Lower lobe of right lung (tissue), 2 donors: Measurements from ENCODE around the gene KCNK17. TPM values are rescaled to one million over a fixed set of nuclear protein-coding genes. Genes with fewer than 3 reads are reported as not detected.

Source experiments
- ATAC-seq, 2 donors: fragments of 200-7000 bp; cut with Tn5 transposase; one replicate each; pipeline ENCODE4 v1.9.1; 2020 to 2022; ENCODE audit warnings: mild to moderate bottlenecking in 2 of 2, moderate library complexity in 2 of 2
- DNase-seq: peaks from one replicate; pipeline ENCODE4 v3.0.0-alpha.2; 2020
- H3K27ac ChIP-seq: fragments of 200-600 bp; one replicate; pipeline ENCODE4 v1.8.0; 2022
- H3K27me3 ChIP-seq: fragments of 200-600 bp; one replicate; pipeline ENCODE4 v1.8.0; 2022; ENCODE audit warnings: low read depth
- H3K36me3 ChIP-seq: fragments of 200-600 bp; one replicate; pipeline ENCODE4 v1.8.0; 2022; ENCODE audit warnings: mild to moderate bottlenecking
- H3K4me1 ChIP-seq: fragments of 200-600 bp; one replicate; pipeline ENCODE4 v1.8.0; 2022
- H3K4me3 ChIP-seq: fragments of 200-600 bp; one replicate; pipeline ENCODE4 v1.8.0; 2022; ENCODE audit warnings: mild to moderate bottlenecking
- H3K9me3 ChIP-seq: fragments of 200-600 bp; one replicate; pipeline ENCODE4 v1.8.0; 2022
- intact Hi-C: fragments of 100-400 bp; cut with DNase I; formaldehyde crosslinking; loops from one replicate; pipeline ENCODE4 v1.11.0; 2022
- total RNA-seq: library from RNA; stranded (reverse); fragmentation: NEBNext Ultra II Directional; extraction: Animal tissue kit (Norgen Biotek cat#: 25700); gene quantifications from one replicate; pipeline ENCODE4 v1.2.1, GENCODE V29; 2021
- TF ChIP-seq, protein P1 (sequence below): fragments of 200-600 bp; IDR thresholded peaks from one replicate; pipeline ENCODE4 v1.8.0; 2022; ENCODE audit warnings: antibody characterized with exemption, mild to moderate bottlenecking
- donor health status: DM: no; HTN: yes; CAD: no; lungs with severe emphysema.

Gene KCNK17
- total RNA-seq, 1 donor from 2014 or later, result 5.5 TPM

DNA sequence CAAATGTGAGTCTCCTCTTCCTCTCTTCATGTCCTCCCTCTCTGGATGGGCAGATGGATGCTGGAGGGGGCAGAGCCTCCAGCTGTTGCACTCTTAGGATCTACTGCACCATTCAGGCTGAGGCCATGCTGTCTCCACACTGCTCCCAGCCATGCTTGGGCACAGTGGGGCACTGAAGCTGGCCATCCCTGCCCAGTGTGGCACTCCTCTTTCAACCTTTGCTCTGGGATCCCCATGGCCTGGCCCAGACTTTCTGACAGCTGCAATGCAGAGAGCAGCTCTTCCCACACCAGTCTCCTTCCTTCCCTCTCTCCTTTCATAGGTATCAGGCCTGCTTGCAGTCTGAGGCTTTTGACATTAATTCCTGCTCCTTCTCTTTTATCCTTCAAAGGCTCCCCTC, 9.3 kb downstream of the KCNK17 start:
- Histone ChIP-seq H3K9me3 (no peaks in the 10 kb centered on the region), H3K27me3 (no peaks in the 10 kb centered on the region), H3K4me1 (no peaks in the 10 kb centered on the region), H3K27ac (no peak overlapping the region), H3K4me3 (no peak overlapping the region), H3K36me3 (no peaks in the 10 kb centered on the region)
- no peak for ATAC-seq
- TF ChIP-seq, protein P1, sequence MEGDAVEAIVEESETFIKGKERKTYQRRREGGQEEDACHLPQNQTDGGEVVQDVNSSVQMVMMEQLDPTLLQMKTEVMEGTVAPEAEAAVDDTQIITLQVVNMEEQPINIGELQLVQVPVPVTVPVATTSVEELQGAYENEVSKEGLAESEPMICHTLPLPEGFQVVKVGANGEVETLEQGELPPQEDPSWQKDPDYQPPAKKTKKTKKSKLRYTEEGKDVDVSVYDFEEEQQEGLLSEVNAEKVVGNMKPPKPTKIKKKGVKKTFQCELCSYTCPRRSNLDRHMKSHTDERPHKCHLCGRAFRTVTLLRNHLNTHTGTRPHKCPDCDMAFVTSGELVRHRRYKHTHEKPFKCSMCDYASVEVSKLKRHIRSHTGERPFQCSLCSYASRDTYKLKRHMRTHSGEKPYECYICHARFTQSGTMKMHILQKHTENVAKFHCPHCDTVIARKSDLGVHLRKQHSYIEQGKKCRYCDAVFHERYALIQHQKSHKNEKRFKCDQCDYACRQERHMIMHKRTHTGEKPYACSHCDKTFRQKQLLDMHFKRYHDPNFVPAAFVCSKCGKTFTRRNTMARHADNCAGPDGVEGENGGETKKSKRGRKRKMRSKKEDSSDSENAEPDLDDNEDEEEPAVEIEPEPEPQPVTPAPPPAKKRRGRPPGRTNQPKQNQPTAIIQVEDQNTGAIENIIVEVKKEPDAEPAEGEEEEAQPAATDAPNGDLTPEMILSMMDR, result no peak
- no peak for DNase-seq
- intact Hi-C loops, result no loop called here

- intact Hi-C loops, result loop anchor here (2.0 kb wide), 1 partner anchor 137 kb away; no protein-coding TSS in a partner anchor
- Histone ChIP-seq H3K27ac (no peak overlapping the region), H3K4me3 (no peak overlapping the region), H3K4me1 (no peaks in the 10 kb centered on the region), H3K36me3 (no peaks in the 10 kb centered on the region), H3K27me3 (no peaks in the 10 kb centered on the region), H3K9me3 (no peaks in the 10 kb centered on the region)
- ATAC-seq, result peak; percentile 3 to 6
- no peak for DNase-seq
- TF ChIP-seq, protein P1, result peak; percentile 6
Measured at GRCh38 chr6:39303425-39304153, 10.6 kb downstream of the KCNK17 start.

DNA sequence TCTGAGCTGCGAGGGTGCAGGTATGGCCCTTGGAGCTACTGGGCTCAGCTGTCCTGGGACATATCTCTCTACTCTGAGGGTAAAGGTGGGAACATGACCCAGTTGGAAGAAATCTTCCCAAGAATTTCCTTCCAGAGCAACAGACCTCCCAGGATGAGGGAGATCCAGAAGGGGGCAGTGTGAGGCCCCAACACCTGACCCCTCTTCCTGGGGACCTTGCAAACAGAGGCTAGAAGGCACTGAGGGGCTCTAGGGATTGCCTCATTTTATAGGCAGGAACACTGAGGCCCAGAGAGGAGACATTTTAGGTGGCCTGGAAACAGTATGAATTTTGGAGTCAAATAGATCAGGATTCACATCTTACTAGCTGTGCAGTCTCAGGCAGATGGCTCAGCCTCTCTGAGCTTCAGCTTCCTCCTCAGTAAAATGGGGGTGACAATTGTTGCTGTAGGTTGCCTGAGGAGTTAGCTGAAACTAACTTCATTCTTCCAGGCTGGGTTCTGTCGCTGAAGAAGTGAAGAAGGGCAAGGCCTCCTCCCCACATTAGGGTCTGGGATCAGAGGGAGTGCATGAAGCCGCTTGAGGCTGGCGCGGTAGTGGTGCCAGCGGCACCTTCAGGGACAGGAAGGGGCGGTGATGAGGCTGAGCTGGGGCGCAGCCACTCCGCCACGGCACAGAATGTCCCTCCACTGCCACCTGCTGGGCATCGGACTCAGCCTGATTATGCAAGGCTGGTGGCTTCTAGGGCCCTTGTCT, 11.4 kb downstream of the KCNK17 start:
- ATAC-seq, result peak; percentile 93 to 94
- no peak overlapping the region for H3K4me3 ChIP-seq
- no peaks in the 10 kb centered on the region for H3K36me3 ChIP-seq
- TF ChIP-seq, protein P1, result peak; percentile 92
- no peaks in the 10 kb centered on the region for H3K4me1 ChIP-seq
- DNase-seq, result peak; percentile 90
- H3K27me3 ChIP-seq, result no peaks in the 10 kb centered on the region
- intact Hi-C loops, result loop anchor here (2.0 kb wide), 1 partner anchor 136 kb away; no protein-coding TSS in a partner anchor
- H3K27ac ChIP-seq, result no peak overlapping the region
- H3K9me3 ChIP-seq, result no peaks in the 10 kb centered on the region

DNA sequence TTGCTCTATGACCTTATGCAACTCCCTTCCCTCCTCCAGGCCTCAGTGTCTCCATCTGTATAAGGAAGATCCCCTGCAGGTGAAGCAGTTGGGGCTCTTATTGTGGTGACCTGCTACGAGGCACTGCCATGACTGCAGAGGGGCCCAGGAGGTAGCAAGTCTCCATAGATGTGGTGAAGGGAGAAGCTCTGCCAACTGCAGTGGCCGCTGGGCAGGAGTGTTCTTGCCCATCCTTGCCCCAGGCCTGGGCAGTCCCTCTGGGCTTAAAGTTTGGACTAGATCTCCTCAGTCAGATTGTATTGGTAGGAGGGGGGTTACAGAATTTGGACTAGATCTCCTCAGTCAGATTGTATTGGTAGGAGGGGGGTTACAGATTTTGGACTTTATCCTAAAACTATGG, 12.2 kb downstream of the KCNK17 start:
- H3K27ac ChIP-seq, result no peak overlapping the region
- intact Hi-C loops, result loop anchor here (2.0 kb wide), 1 partner anchor 135 kb away; no protein-coding TSS in a partner anchor
- DNase-seq (no peak), ATAC-seq (no peak)
- no peak overlapping the region for H3K4me3 ChIP-seq
- H3K36me3 ChIP-seq, result no peaks in the 10 kb centered on the region
- H3K9me3 ChIP-seq, result no peaks in the 10 kb centered on the region
- H3K27me3 ChIP-seq, result no peaks in the 10 kb centered on the region
- H3K4me1 ChIP-seq, result peaks cover under 1% of the 10 kb centered on the region
- TF ChIP-seq, protein P1, result no peak

- intact Hi-C loops, result loop anchor here (2.0 kb wide), 1 partner anchor 135 kb away; no protein-coding TSS in a partner anchor
- Histone ChIP-seq H3K36me3 (no peaks in the 10 kb centered on the region), H3K27ac (no peak overlapping the region), H3K4me3 (no peak overlapping the region), H3K9me3 (no peaks in the 10 kb centered on the region), H3K4me1 (peaks cover 5% of the 10 kb centered on the region), H3K27me3 (no peaks in the 10 kb centered on the region)
- DNase-seq (no peak), ATAC-seq (no peak)
- TF ChIP-seq, protein P1, result no peak
Measured at GRCh38 chr6:39301606-39302005, 12.6 kb downstream of the KCNK17 start.
